ENCODE measurements around the gene C16orf74. TPM values are rescaled to one million over a fixed set of nuclear protein-coding genes. Genes with fewer than 3 reads are reported as not detected.

Gene C16orf74
- total and polyA plus RNA-seq, 2 donors (not counting 1 experiment from before 2014, with no cell fraction given) = 73.0 to 83.3 TPM

- Histone ChIP-seq H3K27me3 (replicated peaks in 1 of 4; ENCODE audit: control extremely low read depth in 1 of 4, control insufficient read depth in 3 of 4, insufficient read depth in 4 of 4, low read length in 3 of 4) (peaks cover 0 to 13% (median 5%) of the 10 kb centered on the region in 4 experiments), H3K4me2 (replicated peaks; ENCODE audit: low read depth, low read length, poor library complexity, severe bottlenecking) (peak overlapping the region; percentile 97), H2AFZ (ENCODE audit: insufficient read depth, low read depth, low read length, poor library complexity, severe bottlenecking) (peak overlapping the region; percentile 86), H3K4me1 (ENCODE audit: control insufficient read depth in 2 of 2, insufficient read depth in 2 of 2, low read length in 2 of 2) (peaks cover 15 to 29% of the 10 kb centered on the region in 2 donors), H3K4me3 (ENCODE audit: control extremely low read depth in 1 of 5, extremely low read depth in 1 of 5, insufficient read depth in 1 of 5, low read depth in 2 of 5, low read length in 4 of 5) (peak overlapping the region in 4 of 5 experiments; percentile 52 to 78 (median 70)), H3K36me3 (replicated peaks in 1 of 2; ENCODE audit: control extremely low read depth in 1 of 2, control insufficient read depth in 1 of 2, extremely low read depth in 1 of 2, insufficient read depth in 2 of 2, low read length in 1 of 2) (no peaks in the 10 kb centered on the region), H4K20me1 (ENCODE audit: control insufficient read depth, insufficient read depth, low read length, poor library complexity, severe bottlenecking) (no peaks in the 10 kb centered on the region), H3K27ac (ENCODE audit: low read length in 2 of 2) (no peak overlapping the region), H3K9ac (ENCODE audit: low read length) (peak overlapping the region; percentile 70), H3K79me2 (ENCODE audit: control insufficient read depth, insufficient read depth, low read length) (peaks cover 26% of the 10 kb centered on the region), H3K9me3 (ENCODE audit: control extremely low read depth in 1 of 3, control insufficient read depth in 2 of 3, insufficient read depth in 1 of 3, low read length in 2 of 3) (no peaks in the 10 kb centered on the region)
- intact Hi-C loops (cut with micrococcal nuclease) = loop anchor here (5.0 kb wide), 2 partner anchors 49 to 71 kb away; no protein-coding TSS in a partner anchor
- Mint-ChIP-seq H3K27ac (no peak overlapping the region), H3K27me3 (no peaks in the 10 kb centered on the region), H3K9me3 (ENCODE audit: insufficient read depth) (no peaks in the 10 kb centered on the region), H3K4me3 (peak overlapping the region; percentile 74), H3K4me1 (peaks cover 19% of the 10 kb centered on the region)
- no peak for DNase-seq
- no peak for TF ChIP-seq EZH2 (IDR thresholded peaks at IDR 0.05; ENCODE audit: borderline replicate concordance, insufficient read depth, low read depth, low read length, poor library complexity, severe bottlenecking)
- no peak for TF ChIP-seq CTCF (IDR thresholded peaks at IDR 0.05)
- CTCF ChIA-PET = interaction anchor here (4.2 kb wide), 1 partner anchor 72 kb away, joined by 14 read pairs; no protein-coding TSS in a partner anchor
- no peak for ATAC-seq (ENCODE audit: low read depth)
- WGBS (ENCODE audit: insufficient coverage) = 75% methylated on average over 41 of the region's 49 CpGs
- POLR2A ChIA-PET = interaction anchor here (0.6 kb wide), 1 partner anchor 82 kb away, joined by 7 read pairs; no protein-coding TSS in a partner anchor
Measured at GRCh38 chr16:85687651-85688471, 63.0 kb downstream of the C16orf74 start.

Data from B cell (primary cell).